IMR-90 (cell line): ENCODE results near the gene IKBIP. TPM values are rescaled to one million over a fixed set of nuclear protein-coding genes. Genes with fewer than 3 reads are reported as not detected.

Source experiments
- ATAC-seq: fragments of 200-7000 bp; cut with Tn5 transposase; 2 replicates; pipeline ENCODE4 v1.9.1; 2020; ENCODE audit warnings: low read depth, mild to moderate bottlenecking, moderate library complexity
- BruUV-seq: library from RNA; stranded (reverse); fragments of 400-500 nt; replicated peaks from 2 replicates; lab custom pipeline; 2021; lab: Mats Ljungman, UMichigan
- CTCF ChIA-PET: fragments of 300-600 bp; formaldehyde crosslinking; extraction: SDS; loops from one replicate; lab custom pipeline; 2021; ENCODE audit warnings: antibody characterized with exemption; lab: Yijun Ruan, JAX
- POLR2A ChIA-PET: fragments of 300-600 bp; sonication (Branson Sonifier 250); formaldehyde crosslinking; loops from one replicate; lab custom pipeline; 2022; ENCODE audit warnings: antibody characterized with exemption; ENCODE audit not compliant: unreplicated experiment; lab: Charles Lee
- DNase-seq: peaks from one replicate; pipeline ENCODE4 v3.0.0; 2013
- H2AFZ ChIP-seq: replicated peaks from 2 replicates; pipeline ENCODE3; 2013; ENCODE audit warnings: low read length, mild to moderate bottlenecking; ENCODE audit not compliant: poor library complexity
- H2AK5ac ChIP-seq: 2 replicates; pipeline ENCODE4 v1.6.1; 2013; ENCODE audit warnings: low read depth, low read length, inconsistent platforms
- H2AK9ac ChIP-seq: replicated peaks from 2 replicates; pipeline ENCODE3; 2013; ENCODE audit warnings: mild to moderate bottlenecking, low read depth, low read length, moderate library complexity; ENCODE audit not compliant: poor library complexity
- H2BK120ac ChIP-seq: 2 replicates; pipeline ENCODE4 v1.6.1; 2013; ENCODE audit warnings: low read depth, low read length, inconsistent platforms
- H2BK15ac ChIP-seq: 3 replicates; pipeline ENCODE4 v1.6.1; 2013; ENCODE audit warnings: low read depth, low read length, inconsistent platforms
- H2BK20ac ChIP-seq: 2 replicates; pipeline ENCODE4 v1.6.1; 2013; ENCODE audit warnings: low read depth, mild to moderate bottlenecking, inconsistent platforms, low read length, moderate library complexity
- H2BK5ac ChIP-seq: 2 replicates; pipeline ENCODE4 v1.6.1; 2013; ENCODE audit warnings: mild to moderate bottlenecking, low read depth, low read length, inconsistent platforms; ENCODE audit not compliant: poor library complexity, severe bottlenecking
- H3K14ac ChIP-seq: replicated peaks from 2 replicates; pipeline ENCODE4 v1.6.1; 2013; ENCODE audit warnings: low read depth, low read length, inconsistent platforms
- H3K18ac ChIP-seq: 2 replicates; pipeline ENCODE4 v1.6.1; 2013; ENCODE audit warnings: low read depth, low read length, control low read depth
- H3K23ac ChIP-seq: 2 replicates; pipeline ENCODE4 v1.6.1; 2013; ENCODE audit warnings: low read depth, low read length, inconsistent platforms
- H3K27ac ChIP-seq: 2 replicates; pipeline ENCODE4 v1.5.1; 2013; ENCODE audit warnings: mild to moderate bottlenecking, control low read depth, low read length; ENCODE audit not compliant: insufficient read depth
- H3K27me3 ChIP-seq: 2 replicates; pipeline ENCODE4 v1.6.1; 2013; ENCODE audit warnings: low read length; ENCODE audit not compliant: control insufficient read depth, insufficient read depth
- H3K36me3 ChIP-seq: 2 replicates; pipeline ENCODE4 v1.6.1; 2013; ENCODE audit warnings: low read length, mixed read lengths; ENCODE audit not compliant: control insufficient read depth, insufficient read depth
- H3K4ac ChIP-seq: 2 replicates; pipeline ENCODE4 v1.6.1; 2013; ENCODE audit warnings: low read depth, low read length, inconsistent platforms
- H3K4me1 ChIP-seq: 2 replicates; pipeline ENCODE4 v1.6.1; 2013; ENCODE audit warnings: low read length, mixed read lengths; ENCODE audit not compliant: control insufficient read depth, insufficient read depth
- H3K4me2 ChIP-seq: 2 replicates; pipeline ENCODE4 v1.6.1; 2013; ENCODE audit warnings: low read depth, mild to moderate bottlenecking, control low read depth, low read length, moderate library complexity
- H3K4me3 ChIP-seq: 2 replicates; pipeline ENCODE4 v1.5.1; 2013; ENCODE audit warnings: low read depth, mild to moderate bottlenecking, control low read depth, low read length, moderate library complexity; ENCODE audit not compliant: insufficient read depth
- H3K56ac ChIP-seq: 2 replicates; pipeline ENCODE4 v1.6.1; 2013; ENCODE audit warnings: low read length, inconsistent platforms; ENCODE audit not compliant: insufficient read depth; ENCODE audit errors: extremely low read depth
- H3K79me1 ChIP-seq, 2 experiments: 2 replicates each; pipeline ENCODE4 v1.6.1; 2013; ENCODE audit warnings: low read length in 2 of 2, inconsistent platforms in 1 of 2, low read depth in 1 of 2
- H3K9ac ChIP-seq: 2 replicates; pipeline ENCODE4 v1.6.1; 2013; ENCODE audit warnings: low read depth, low read length, control low read depth
- H3K9me1 ChIP-seq: 2 replicates; pipeline ENCODE4 v1.6.1; 2013; ENCODE audit warnings: low read length, inconsistent platforms; ENCODE audit not compliant: insufficient read depth
- H3K9me3 ChIP-seq: 2 replicates; pipeline ENCODE4 v1.6.1; 2013; ENCODE audit warnings: low read length; ENCODE audit not compliant: control insufficient read depth, insufficient read depth
- H4K20me1 ChIP-seq: 2 replicates; pipeline ENCODE4 v1.6.1; 2013; ENCODE audit warnings: low read length, inconsistent platforms; ENCODE audit not compliant: insufficient read depth
- H4K5ac ChIP-seq: 2 replicates; pipeline ENCODE4 v1.6.1; 2013; ENCODE audit warnings: mild to moderate bottlenecking, low read depth, low read length, control low read depth
- H4K8ac ChIP-seq, 2 experiments: 2 replicates each; pipeline ENCODE4 v1.6.1; 2013; ENCODE audit warnings: low read depth in 2 of 2, low read length in 2 of 2, control low read depth in 1 of 2, inconsistent platforms in 1 of 2
- H4K91ac ChIP-seq: 2 replicates; pipeline ENCODE4 v1.6.1; 2013; ENCODE audit warnings: low read depth, low read length, inconsistent platforms; ENCODE audit not compliant: insufficient read depth
- FOS ChIP-seq: fragments of 150-350 bp; IDR thresholded peaks from 2 replicates; pipeline ENCODE4 v1.6.1; 2016; ENCODE audit warnings: low read depth, low read length
- MAFK ChIP-seq: IDR thresholded peaks from 2 replicates; pipeline ENCODE4 v1.6.1; 2012; ENCODE audit warnings: low read depth, low read length, improper control_type of control experiment
- MAZ ChIP-seq: IDR thresholded peaks from 2 replicates; pipeline ENCODE4 v1.6.1; 2012; ENCODE audit warnings: low read depth, mild to moderate bottlenecking, low read length, improper control_type of control experiment, moderate library complexity, borderline replicate concordance
- MXI1 ChIP-seq: IDR thresholded peaks from 2 replicates; pipeline ENCODE4 v1.6.1; 2012; ENCODE audit warnings: low read depth, mild to moderate bottlenecking, low read length, moderate library complexity, borderline replicate concordance
- NFE2L2 ChIP-seq: fragments of 150-350 bp; IDR thresholded peaks from 2 replicates; pipeline ENCODE4 v1.6.1; 2016; ENCODE audit warnings: low read depth, mild to moderate bottlenecking, low read length
- RAD21 ChIP-seq: IDR thresholded peaks from 2 replicates; pipeline ENCODE4 v1.6.1; 2012; ENCODE audit warnings: low read length, improper control_type of control experiment
- SMC3 ChIP-seq: fragments of 150-350 bp; IDR thresholded peaks from 2 replicates; pipeline ENCODE4 v1.6.1; 2016; ENCODE audit warnings: low read depth, mild to moderate bottlenecking, antibody characterized with exemption, low read length, moderate library complexity
- WGBS, 2 experiments: methylation state at CpG; one replicate each; pipeline versions ENCODE4 v1.1.5 to v1.1.7; 2013; ENCODE audit warnings: missing lambda C conversion rate in 2 of 2; ENCODE audit not compliant: insufficient read length in 1 of 2; ENCODE audit errors: extremely low coverage in 2 of 2; 5-methylcytosine and 5-hydroxymethylcytosine counted together
- dilution Hi-C: fragments of 300-500 bp; cut with HindIII; formaldehyde crosslinking; loops from one replicate; pipeline ENCODE4 v1.14.3; 2018; ENCODE audit warnings: low sequenced_read_pairs; ENCODE audit not compliant: unreplicated experiment
- in situ Hi-C: fragments of 300-500 bp; cut with MboI; formaldehyde crosslinking; loops from 3 replicates; pipeline ENCODE4 v1.14.3; 2019; ENCODE audit warnings: low sequenced_read_pairs, inconsistent platforms, mixed read lengths
- intact Hi-C: fragments of 100-400 bp; cut with micrococcal nuclease; formaldehyde crosslinking; loops from 2 replicates; pipeline ENCODE4 v1.10.0; 2022
- polyA plus RNA-seq, 3 experiments: library from polyadenylated mRNA; depleted of rRNA; stranded (reverse); fragments of >200 nt; gene quantifications; 2 replicates each; pipeline ENCODE4 v1.2.3, GENCODE V29; 2012; ENCODE audit warnings: low replicate concordance in 1 of 3
- total RNA-seq: library from RNA; depleted of rRNA; stranded (reverse); fragments of >200 nt; gene quantifications from 2 replicates; pipeline ENCODE4 v1.2.3, GENCODE V29; 2012
- TF ChIP-seq, protein P1 (sequence below): fragments of 150-350 bp; IDR thresholded peaks from 2 replicates; pipeline ENCODE4 v1.6.1; 2016; ENCODE audit warnings: low read depth, mild to moderate bottlenecking, low read length, moderate library complexity, borderline replicate concordance

The IKBIP gene
- total and polyA plus RNA-seq, 2 of the 4 experiments (the other 2 are of a cell fraction): 37.1 to 52.7 TPM

- no peak overlapping the region for H2BK5ac ChIP-seq
- no peaks in the 10 kb centered on the region for H3K9me1 ChIP-seq
- no peak overlapping the region for H3K27ac ChIP-seq
- WGBS, 2 experiments: 96% methylated on average over 12 of the region's 15 CpGs; no CpG with 5 or more reads in 1 of the 2 experiments
- no TSS peak for BruUV-seq
- dilution Hi-C loops: no loop called here
- no peak overlapping the region for H3K23ac ChIP-seq
- H2BK20ac ChIP-seq: no peak overlapping the region
- no peak for TF ChIP-seq SMC3
- no peak for TF ChIP-seq MAZ
- TF ChIP-seq MAFK: no peak
- no peak for TF ChIP-seq MXI1
- TF ChIP-seq NFE2L2: no peak
- TF ChIP-seq, protein P1, sequence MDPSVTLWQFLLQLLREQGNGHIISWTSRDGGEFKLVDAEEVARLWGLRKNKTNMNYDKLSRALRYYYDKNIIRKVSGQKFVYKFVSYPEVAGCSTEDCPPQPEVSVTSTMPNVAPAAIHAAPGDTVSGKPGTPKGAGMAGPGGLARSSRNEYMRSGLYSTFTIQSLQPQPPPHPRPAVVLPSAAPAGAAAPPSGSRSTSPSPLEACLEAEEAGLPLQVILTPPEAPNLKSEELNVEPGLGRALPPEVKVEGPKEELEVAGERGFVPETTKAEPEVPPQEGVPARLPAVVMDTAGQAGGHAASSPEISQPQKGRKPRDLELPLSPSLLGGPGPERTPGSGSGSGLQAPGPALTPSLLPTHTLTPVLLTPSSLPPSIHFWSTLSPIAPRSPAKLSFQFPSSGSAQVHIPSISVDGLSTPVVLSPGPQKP: no peak
- TF ChIP-seq RAD21: no peak
- no peak for TF ChIP-seq FOS
- H3K79me1 ChIP-seq: peaks cover 1 to 8% of the 10 kb centered on the region in 2 experiments
- no peak overlapping the region for H4K5ac ChIP-seq
- no peak overlapping the region for H3K4me2 ChIP-seq
- ChIA-PET POLR2A (no interaction called here), CTCF (no interaction called here)
- in situ Hi-C loops: no loop called here
- no peak overlapping the region for H3K18ac ChIP-seq
- no peak overlapping the region for H2BK15ac ChIP-seq
- H2AFZ ChIP-seq: no peak overlapping the region
- DNase-seq: no peak
- no peak overlapping the region for H2BK120ac ChIP-seq
- H4K91ac ChIP-seq: no peak overlapping the region
- no peak for ATAC-seq
- no peak overlapping the region for H2AK5ac ChIP-seq
- H3K4me3 ChIP-seq: no peak overlapping the region
- no peak overlapping the region for H3K56ac ChIP-seq
- no peak overlapping the region for H3K14ac ChIP-seq
- H3K36me3 ChIP-seq: peaks cover 37% of the 10 kb centered on the region
- no peaks in the 10 kb centered on the region for H3K4me1 ChIP-seq
- intact Hi-C loops: no loop called here
- H4K20me1 ChIP-seq: no peaks in the 10 kb centered on the region
- H2AK9ac ChIP-seq: no peak overlapping the region
- H3K4ac ChIP-seq: no peak overlapping the region
- no peak overlapping the region for H3K9ac ChIP-seq
- H3K9me3 ChIP-seq: no peaks in the 10 kb centered on the region
- H3K27me3 ChIP-seq: no peaks in the 10 kb centered on the region
- no peak overlapping the region for H4K8ac ChIP-seq
These were observed 33.8 kb upstream of the IKBIP start for GRCh38 chr12:98678236-98678945.
